HG03432 (cell line): ENCODE results near the gene CYP27C1.
"Not testable (repeated sequence)": the region's sequence is repeated elsewhere in the genome, so short reads cannot be mapped to it uniquely, and the experiment has no call there.

Experiments used
- ATAC-seq: cut with Tn5 transposase; IDR thresholded peaks from one replicate; pipeline ENCODE4 v1.9.1; 2021; ENCODE audit warnings: mild to moderate bottlenecking, moderate library complexity; ENCODE audit not compliant: unreplicated experiment

The CYP27C1 gene

DNA sequence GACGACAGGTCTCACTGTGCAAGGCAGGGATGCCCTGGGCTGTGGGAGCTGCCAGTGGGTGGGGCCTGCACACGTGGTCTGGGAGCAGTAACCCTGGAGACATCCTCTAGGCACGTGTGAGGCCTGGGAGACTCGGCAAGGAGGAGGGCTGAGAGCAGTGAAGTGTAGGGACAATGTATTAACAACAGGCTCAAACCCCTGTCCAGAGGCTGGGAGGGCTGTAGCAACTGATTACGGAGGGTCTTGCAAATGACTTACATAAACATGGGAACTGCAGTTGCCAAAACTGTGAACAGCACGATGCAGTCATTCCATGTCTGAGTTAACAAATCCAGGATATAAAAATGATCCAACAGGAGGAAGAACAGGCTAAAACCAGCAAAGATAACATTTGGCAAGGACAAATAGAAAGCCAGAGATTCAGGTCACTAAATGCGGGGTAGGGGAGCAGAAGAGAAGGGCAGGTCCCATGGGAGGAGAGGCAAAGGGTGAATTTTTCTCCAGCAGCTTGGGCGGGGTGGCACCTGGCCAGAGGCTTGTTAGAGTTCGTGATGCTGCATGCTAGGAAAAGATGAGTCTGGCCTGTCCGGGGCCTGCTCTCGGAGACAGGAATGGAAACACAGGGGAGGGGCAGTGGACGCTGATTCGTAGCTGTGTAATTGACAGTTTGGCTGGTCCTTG, 44.9 kb downstream of the CYP27C1 start:
- no peak for ATAC-seq

DNA sequence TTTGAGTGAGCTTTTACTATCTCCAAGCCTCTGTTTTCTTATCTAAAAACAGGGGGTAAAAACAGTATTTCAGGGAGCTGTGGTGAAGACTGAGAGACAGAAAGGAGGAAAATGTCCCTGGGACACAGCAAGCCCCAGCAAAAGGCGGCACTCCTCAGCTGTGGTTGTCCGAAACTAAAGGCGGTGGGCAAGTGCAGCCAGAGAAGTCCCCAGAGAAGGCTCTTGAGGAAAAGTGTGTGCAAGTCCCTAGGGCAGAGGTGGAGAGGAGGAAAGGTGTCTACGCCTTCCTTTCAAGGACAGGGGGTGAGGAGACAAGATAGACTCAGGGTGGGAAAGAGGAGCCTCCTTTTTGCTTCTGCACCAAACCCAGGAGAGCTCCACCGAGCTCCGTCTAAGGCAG, 45.5 kb downstream of the CYP27C1 start:
- no peak for ATAC-seq

DNA sequence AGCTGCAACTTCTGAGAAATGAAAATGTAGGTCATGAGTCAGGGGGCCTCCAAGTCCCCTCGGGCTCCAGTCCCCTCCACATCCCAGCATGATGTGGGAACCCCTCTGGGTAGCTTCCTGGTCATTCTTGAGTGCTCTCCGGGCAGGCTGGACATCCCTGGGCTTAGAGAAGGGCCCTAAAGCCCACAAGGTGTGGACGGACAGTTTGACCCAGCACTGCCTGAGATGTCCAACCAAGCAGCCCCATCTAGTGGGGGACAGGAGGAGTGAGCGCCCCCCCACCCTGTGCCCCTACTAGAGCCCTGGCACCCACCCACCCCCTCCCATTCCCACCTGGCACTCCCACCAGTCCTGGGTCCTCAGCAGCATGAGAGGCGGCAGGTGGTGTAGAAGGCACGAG, 46.0 kb downstream of the CYP27C1 start:
- ATAC-seq: no peak

DNA sequence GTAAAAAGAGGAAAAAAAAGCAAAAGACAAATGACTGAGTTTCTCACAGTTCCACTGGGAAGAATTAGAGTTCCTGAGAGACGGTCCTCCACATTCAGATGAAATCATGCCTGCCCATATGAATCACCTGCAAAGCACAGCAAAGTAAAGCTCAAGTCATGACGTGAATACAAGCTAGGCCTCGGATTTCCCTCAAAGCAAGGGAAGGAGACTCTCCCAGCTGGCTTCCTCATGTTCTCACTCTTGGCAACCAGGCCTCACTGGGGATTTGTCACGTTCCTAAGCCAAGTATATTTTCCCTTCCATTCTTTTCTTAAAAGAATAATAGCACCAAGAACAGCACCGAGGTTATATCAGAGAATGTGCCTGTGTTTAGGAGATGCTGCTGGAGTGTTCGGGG, 47.0 kb downstream of the CYP27C1 start:
- ATAC-seq: no peak

DNA sequence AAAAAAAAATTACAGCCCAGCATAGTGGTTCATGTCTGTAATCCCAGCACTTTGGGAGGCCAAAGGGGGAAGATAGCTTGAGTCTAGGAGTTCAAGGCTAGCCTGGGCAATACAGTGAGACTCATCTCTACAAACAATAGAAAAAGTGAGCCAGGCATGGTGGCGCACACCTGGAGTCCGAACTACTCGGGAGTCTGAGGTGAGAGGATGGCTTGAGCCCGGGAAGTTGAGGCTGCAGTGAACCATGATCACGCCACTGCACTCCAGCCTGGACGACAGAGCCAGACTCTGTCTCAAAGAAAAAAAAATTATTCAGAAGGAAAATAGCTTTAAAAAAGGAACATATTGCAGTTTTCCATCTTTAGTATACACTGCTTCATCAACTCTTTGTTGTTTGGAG, 47.8 kb downstream of the CYP27C1 start:
- no peak for ATAC-seq

DNA sequence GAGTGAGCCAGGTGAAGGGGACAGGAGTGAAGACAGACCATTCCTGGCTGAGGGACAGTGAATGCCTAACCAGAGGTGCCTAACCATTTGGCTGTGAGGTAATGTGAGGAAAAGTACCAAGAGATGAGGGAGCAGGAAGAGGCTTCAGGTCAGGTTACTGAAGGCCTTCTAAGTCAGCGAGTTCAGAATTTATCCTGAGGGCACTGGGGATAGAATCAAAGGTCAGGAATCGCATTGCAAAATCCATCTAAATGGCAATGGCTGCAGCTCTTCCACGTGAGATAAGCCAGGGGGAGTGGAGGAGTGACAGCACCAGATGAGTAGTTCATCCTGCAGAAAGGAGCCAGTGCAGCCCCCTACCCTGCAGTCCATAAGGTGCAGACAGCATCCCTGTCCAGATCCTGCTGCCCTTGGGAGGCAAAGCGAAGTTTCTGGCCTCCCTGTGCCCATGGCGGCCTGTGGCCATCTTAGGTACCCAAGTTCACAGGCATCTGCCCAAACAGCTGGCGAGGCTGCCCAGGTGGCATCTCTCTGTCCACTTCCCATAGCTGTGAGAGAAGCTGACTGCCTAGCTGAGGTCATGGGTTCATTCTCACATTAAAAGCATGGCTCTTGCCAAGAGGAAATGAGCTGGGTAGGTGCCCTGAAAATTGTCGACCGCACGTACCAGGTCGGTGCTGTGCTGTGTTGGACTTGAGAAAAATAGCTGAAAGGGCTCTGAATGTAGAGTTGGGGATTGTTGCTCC, 49.5 kb downstream of the CYP27C1 start:
- no peak for ATAC-seq

DNA sequence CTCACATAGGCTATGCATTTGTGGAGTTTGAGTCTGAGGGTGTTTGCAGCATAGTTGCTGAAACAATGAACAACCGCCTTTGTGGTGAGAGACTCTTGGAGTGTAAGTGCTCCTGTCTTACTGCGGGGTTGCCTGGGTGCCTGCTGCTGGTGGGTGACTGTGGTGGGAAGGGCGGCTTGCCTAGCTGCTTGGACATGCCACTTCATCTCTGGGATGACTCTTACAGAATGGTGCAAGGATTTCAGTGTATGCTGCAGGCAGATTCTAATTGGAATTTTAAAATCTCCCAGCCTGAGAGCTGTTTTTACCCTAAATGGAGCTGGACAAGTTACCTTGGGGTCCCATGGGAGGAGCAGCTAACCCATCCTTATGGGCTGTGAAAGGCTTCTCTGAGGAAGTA, 50.1 kb downstream of the CYP27C1 start:
- ATAC-seq: no peak

DNA sequence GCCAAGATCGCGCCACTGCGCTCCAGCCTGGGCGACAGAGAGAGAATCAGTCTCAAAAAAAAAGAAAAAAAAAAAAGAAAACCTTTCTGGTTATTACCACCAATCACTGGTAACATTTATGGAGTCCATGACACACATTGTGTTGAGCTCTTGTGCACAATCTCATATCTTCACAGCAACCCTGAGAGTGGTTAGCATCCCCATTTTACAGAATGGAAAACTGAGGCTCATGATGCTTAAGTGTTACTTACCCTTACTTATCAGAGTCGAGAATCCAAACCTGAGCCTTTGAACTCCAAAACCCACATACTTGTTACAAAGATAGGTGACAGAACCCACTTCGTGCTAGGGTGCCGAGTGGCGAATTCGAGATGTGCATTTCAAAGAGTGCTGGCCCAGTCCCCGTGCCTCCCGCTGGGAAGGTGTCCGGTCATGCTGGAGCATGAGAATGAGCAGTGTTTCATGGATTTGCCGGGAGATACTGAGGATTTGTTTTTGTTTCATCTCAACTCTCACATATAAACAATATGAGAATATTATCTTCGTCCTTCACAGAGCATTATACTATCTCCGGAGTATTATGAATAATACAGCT, 50.9 kb downstream of the CYP27C1 start:
- no peak for ATAC-seq

DNA sequence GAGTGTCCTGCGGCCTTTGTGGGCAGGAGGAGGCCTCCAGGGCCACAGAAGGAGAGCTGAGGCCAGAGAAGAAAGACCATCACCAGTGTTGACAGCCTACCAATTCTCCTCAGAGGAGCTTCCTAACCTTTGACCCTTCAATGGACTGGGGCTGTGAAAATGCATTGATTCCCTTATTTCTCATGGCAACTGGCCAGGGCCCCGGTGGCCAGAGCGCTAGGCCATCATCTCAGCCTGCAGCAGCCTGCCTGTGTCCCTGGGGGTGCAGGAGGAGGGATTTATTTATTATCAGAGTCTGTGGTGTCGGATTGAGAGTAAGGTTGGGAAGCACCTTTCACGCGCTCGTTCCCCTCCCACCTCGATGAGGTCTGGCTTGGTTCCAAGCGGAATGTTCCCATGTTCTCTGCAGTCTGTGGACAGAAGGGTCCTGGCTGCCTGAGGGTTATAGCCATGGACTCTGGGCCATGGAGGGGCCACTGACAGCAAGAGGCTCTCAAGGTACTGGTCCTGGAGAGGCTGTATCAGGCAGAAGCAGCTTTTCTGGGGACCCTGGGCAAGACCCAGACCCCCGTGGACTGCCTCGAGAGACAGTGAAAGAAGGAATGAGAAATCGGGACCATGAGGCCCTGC, 53.8 kb downstream of the CYP27C1 start:
- no peak for ATAC-seq

DNA sequence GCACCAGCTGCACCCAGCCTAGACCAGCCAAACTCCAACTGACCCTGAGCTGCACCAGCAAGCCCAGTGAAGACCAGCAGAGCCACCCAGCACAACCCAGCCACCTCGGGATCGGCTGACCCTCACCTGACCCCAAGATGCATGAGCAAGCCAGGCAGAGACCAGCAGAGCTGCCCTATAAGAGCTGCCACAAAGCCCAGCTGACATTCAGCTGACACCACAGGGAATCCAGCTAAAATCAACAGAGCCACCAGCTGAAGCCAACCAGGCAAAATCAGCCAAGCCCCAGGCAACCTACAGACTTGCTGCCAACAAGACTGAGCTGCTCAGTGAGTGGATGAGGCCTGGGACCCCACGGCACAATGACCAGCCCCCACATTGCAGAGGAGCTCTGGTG, 54.6 kb downstream of the CYP27C1 start:
- no peak for ATAC-seq

DNA sequence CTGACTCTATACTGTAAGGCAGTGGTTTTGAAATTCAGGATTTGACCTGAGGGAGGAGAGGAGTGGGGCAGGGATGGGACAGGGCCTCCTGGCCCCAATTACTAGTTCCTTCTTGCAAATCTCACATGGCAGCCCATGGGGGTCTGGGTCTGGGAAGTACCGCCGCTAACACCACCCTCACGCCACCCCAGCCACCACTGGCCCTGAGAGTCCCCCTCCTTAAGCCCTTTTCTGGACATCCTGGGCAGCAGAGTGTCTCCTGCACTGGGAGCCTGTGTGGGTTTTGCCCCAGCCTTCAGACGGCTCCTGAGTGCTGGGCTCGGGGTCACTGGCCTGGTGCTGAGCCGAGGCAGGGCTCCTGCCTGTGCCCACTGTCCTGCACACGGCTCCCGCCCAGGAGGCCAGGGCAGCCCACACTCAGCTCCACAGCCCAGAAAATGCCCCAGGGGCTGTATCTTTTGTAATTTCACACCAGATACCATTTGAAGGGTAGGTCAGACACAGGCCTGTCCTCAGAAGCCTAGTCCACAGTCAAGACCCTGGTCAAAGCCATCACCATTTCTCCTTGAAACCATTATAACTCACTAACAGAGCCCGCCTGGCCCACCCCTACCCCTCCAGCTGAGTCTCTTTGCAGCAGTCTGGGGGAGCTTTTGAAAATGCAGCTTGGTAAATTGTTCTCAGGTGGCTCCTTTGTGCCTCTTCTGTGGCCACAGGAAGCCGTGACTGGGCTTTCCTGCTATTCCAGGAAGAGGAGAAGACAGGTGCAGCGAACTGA, 55.1 kb downstream of the CYP27C1 start:
- ATAC-seq: no peak

DNA sequence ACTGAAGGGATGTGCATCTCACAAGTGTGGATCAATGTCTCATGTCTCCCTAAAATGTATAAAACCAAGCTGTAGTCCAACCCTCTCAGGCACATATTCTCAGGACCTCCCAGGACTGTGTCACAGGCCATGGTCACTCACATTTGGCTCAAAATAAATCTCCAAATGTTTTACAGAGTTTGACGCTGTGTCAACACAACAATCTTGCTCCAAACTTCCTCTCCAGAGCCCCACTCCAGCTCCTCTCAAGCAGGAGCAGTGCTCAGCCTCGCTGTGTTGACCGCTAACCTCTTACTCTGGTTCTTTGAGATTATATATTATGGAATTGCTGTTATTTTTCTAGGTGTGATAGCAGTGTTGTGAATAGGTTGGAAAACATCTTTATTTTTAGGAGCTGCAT, 56.2 kb downstream of the CYP27C1 start:
- no peak for ATAC-seq

DNA sequence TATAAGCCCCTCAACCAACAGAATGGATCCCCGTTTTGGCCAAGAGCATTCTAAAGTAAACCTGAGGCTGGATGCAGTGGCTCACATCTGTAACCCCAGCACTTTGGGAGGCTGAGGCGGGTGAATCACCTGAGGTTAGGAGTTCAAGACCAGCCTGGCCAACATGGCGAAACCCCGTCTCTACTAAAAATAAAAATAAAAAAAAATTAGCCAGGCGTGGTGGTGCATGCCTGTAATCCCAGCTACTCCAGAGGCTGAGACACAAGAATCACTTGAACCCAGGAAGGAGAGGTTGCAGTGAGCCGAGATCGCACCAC, 57.1 kb downstream of the CYP27C1 start:
- ATAC-seq: not testable (repeated sequence)

DNA sequence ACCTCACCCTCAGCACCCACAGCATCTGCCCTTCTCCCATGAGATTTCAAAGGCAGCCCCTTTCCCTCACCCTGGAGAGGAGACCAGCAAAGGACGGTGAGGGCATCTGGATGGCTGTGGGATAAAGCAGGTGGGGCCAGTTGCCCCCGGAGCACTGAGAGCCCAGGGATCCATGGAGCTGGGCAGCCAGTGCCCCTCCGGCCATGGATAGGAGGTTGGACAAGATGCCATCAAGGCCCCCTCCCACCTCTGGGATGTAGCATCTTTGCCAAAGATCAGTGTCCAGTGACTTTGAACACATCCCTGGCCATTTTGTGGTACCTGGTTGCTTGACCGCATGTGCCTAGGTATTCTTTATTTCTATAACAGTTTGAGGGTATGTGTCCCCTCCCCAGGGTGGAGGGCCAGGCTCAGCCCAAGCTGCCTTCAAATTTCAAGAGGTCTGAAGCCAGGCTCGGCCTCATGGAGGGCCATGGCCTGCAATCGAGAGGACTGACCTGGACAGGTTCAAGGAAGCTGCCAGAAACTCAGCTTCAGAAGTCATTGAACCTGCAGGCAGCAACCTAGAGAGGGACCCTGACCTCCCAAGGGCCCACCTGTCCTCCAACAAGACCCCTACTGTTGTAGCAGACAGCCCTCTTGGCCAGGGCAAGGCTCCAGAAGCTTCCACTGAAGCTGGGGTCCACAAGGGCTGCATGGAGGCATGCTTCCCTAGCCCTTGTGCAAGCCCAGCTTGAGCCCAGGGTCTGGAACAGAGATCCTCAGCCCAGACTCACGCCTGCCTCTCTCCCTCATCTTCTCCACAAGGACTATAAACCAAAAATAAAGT, 57.6 kb downstream of the CYP27C1 start:
- ATAC-seq: no peak

DNA sequence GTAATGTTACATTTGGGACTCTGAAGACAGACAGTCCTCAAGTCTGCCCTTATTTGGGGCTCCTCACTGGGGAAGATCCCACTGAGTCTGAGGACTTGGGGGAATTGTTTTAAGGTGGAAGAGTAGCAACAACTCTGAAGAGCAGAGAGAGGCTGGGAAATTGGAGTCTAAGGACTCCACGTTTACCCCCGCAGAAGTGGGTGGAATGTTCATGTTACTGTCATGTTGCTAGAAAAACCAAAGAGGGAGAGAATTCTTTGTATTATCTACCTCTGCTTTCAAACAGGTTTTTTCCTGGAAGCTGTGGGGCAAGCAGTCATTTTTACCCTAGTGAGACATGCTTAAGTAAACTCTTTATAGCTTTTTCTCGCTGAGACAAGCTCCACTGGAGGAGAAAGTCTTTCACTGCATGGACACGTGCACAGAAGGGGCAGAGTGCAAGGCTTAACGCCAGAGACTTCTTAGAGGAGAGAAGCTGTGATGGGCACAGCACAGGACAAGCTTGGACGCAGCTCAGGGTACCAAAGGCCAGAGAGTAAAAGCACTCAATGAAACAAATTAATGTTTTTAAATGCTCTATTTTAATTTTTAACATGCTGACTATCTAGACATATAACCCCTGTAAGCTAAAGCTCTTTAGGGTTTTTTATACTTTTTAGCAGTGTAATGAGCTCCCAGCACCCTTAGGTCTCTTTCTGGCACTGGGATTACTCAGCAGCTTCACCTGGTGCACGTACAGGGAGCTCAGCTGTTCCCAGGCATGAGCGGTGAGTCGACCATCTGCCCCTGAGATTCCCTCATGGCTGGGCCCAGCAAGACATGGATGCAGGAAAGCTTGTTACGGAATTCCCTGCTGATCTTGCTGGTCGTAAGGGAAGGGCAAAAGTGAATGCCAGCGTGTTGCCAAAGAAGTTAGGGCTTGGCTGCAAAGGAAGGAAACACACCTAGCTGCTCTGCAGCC, 58.6 kb downstream of the CYP27C1 start:
- ATAC-seq: no peak

DNA sequence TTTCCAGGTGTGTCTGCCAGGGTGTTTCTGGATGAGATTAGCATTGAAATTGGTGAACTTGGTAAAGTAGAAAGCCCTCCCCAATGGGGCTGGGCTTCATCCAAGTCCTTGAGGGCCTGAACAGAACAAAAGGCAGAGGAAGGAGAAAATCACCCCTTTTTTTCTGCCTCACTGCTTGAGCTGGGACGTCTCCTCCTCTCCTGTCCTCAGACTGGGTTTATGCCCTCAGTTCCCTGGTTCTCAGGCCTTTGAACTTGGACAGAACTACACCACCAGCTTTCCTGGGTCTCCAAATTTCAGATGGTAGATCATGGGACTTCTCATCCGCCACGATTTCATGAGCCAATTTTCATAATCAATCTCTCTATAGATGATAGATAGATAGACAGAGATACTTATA, 59.4 kb downstream of the CYP27C1 start:
- no peak for ATAC-seq

DNA sequence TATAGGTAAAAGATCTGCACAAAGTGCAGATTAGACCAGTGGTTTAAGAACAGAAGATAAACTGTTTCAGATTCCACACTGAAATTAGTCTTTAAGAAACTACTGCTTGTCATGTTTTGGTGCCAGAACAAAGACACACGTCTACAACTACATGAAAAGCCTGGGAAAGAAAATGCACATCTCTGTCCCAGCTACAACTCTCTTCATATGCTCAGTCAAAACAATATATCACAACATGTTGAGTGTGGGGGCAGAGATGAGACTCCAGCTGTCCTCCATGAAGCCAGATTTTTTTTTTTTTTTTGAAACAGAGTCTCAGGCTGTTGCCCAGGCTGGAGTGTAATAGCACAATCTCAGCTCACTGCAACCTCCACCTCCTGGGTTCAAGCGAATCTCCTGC, 60.6 kb downstream of the CYP27C1 start:
- no peak for ATAC-seq

DNA sequence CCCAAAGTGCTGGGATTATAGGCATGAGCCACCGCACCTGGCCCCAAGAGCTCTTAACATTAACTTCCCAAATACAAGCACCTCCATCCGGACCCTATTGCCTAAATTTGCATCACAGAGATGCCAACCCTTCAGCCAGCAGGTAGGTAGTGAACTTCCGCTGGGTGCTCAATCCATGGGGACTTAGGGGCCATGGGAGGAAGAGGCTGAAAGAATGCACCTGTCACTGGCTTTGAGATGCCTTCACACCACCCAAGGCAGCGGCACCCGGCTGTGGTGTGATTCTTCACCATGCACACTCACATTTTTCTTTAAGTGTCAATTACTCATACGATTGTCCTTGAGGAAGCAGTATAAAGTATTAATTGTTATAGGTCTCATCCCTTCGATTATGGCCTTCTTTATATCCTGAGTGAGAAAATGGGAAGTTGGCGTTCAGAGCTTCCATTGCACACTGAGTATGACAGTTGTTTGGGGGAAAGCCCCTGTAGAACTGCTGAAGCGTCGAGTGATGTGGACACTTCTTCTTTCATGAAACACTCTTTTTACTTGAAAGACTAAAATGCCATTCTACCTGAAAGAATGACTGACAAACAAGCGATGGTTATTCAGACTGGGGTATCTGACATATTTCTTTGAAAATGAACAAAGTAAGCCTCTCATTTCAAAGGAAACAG, 61.3 kb downstream of the CYP27C1 start:
- peak; percentile 81 for ATAC-seq
